Transverse colon (tissue), 4 donors: ENCODE data around the gene ATP10D. TPM values are rescaled to one million over a fixed set of nuclear protein-coding genes. Genes with fewer than 3 reads are reported as not detected.
A peak's percentile ranks its signal among the peaks of the same experiment; 100 is the strongest.

Source experiments
- DNase-seq: peaks from one replicate; pipeline ENCODE4 v3.0.0-alpha.2; 2019
- H3K27ac ChIP-seq, 4 donors: fragments of 200-600 bp; sonication (generic); 2 replicates each; pipeline ENCODE4 v1.5.1; 2016 to 2018; ENCODE audit warnings: inconsistent platforms in 4 of 4
- H3K27me3 ChIP-seq: fragments of 200-600 bp; sonication (generic); 2 replicates; pipeline ENCODE4 v1.5.1; 2017; ENCODE audit warnings: inconsistent platforms
- H3K36me3 ChIP-seq, 4 donors: fragments of 200-600 bp; sonication (generic); 2 replicates each; pipeline ENCODE4 v1.5.1; 2017 to 2019; ENCODE audit warnings: inconsistent platforms in 4 of 4
- H3K4me1 ChIP-seq, 4 donors: fragments of 200-600 bp; sonication (generic); 2 replicates each; pipeline ENCODE4 v1.5.1; 2017 to 2020; ENCODE audit warnings: inconsistent platforms in 4 of 4
- H3K4me3 ChIP-seq, 4 donors: fragments of 200-600 bp; sonication (generic); 1 replicate in 1 of 4; 2 replicates in 3 of 4; pipeline versions ENCODE4 v1.5.1 to v1.6.1; 2017 to 2019; ENCODE audit warnings: inconsistent platforms in 4 of 4
- H3K9me3 ChIP-seq, 2 donors: fragments of 200-600 bp; sonication (generic); 2 replicates each; pipeline ENCODE4 v1.5.1; 2017 to 2019; ENCODE audit warnings: inconsistent platforms in 2 of 2
- CTCF ChIP-seq, 5 experiments: fragments of 200-600 bp in 3 of 5; fragments of 450-650 bp in 2 of 5; sonication (generic) in 3 of 5; IDR thresholded peaks; 1 replicate in 2 of 5; 2 replicates in 3 of 5; pipeline ENCODE4 v1.5.1; 2016 to 2017; ENCODE audit warnings: antibody characterized with exemption in 5 of 5, inconsistent platforms in 3 of 5, mild to moderate bottlenecking in 2 of 5, moderate library complexity in 1 of 5
- EP300 ChIP-seq: sonication (generic); formaldehyde crosslinking; IDR thresholded peaks from one replicate; pipeline ENCODE4 v1.6.1; 2017; ENCODE audit warnings: antibody characterized with exemption, low read depth
- POLR2A ChIP-seq: fragments of 450-650 bp; IDR thresholded peaks from one replicate; pipeline ENCODE4 v1.6.1; 2016; ENCODE audit warnings: antibody characterized with exemption, mild to moderate bottlenecking, moderate library complexity
- POLR2AphosphoS5 ChIP-seq, 3 donors: sonication (generic); formaldehyde crosslinking; IDR thresholded peaks; one replicate each; pipeline ENCODE4 v1.6.1; 2016; ENCODE audit warnings: antibody characterized with exemption in 3 of 3
- WGBS, 2 donors: methylation state at CpG; one replicate each; pipeline ENCODE4 v1.1.5; 2018; ENCODE audit warnings: low coverage in 1 of 2; 5-methylcytosine and 5-hydroxymethylcytosine counted together
- in situ Hi-C, 4 donors: fragments of 200-750 bp; cut with MboI; loops; one replicate each; pipeline versions ENCODE4 v1.15.0 to v1.15.1; 2017; ENCODE audit warnings: low sequenced_read_pairs in 3 of 4, low pct_ligation_motif_present in 1 of 4, low pct_unique_long_range_greater_than_20kb in 1 of 4
- intact Hi-C: fragments of 100-400 bp; cut with DNase I; formaldehyde crosslinking; loops from one replicate; pipeline ENCODE4 v1.15.1; 2023; ENCODE audit warnings: low total_unique reads
- total RNA-seq, 4 donors: library from RNA; depleted of rRNA; stranded (reverse); fragments of >200 nt; gene quantifications; one replicate each; pipeline ENCODE4 v1.1.0, GENCODE V29; 2016

Gene ATP10D
- total RNA-seq, 4 donors from 2014 or later = 3.8 to 14.1 (median 7.7) TPM

- DNase-seq = no peak
- intact Hi-C loops = no loop called here
Observed at GRCh38 chr4:47505666-47506065, 20.6 kb downstream of the ATP10D start.

GRCh38 chr4:47510506-47511143, 25.6 kb downstream of the ATP10D start:
- in situ Hi-C loops (no loop called here), intact Hi-C loops (no loop called here)
- H3K4me1 ChIP-seq = peaks cover 0 to 10% (median 0%) of the 10 kb centered on the region in 4 donors
- whole genome bisulfite sequencing, 2 donors = 33 to 47% methylated on average over 2 of the region's 2 CpGs
- no peak for TF ChIP-seq POLR2A
- no peak for TF ChIP-seq POLR2AphosphoS5 (IDR thresholded peaks at IDR 0.05)
- TF ChIP-seq EP300 = no peak
- TF ChIP-seq CTCF (IDR thresholded peaks at IDR 0.05) = peak in 1 of 5 experiments; percentile 11
- no peak for DNase-seq
- H3K36me3 ChIP-seq = peaks cover 0 to 6% (median 0%) of the 10 kb centered on the region in 4 donors
- no peaks in the 10 kb centered on the region for H3K27me3 ChIP-seq
- no peak overlapping the region for H3K4me3 ChIP-seq
- H3K27ac ChIP-seq = peak overlapping the region; percentile 14 to 57 (median 24)
- no peaks in the 10 kb centered on the region for H3K9me3 ChIP-seq

More at GRCh38 chr4:47505666-47506065, 20.6 kb downstream of the ATP10D start:
- H3K4me1 ChIP-seq = peaks cover 0 to 6% (median 0%) of the 10 kb centered on the region in 4 donors
- no peaks in the 10 kb centered on the region for H3K9me3 ChIP-seq
- H3K27ac ChIP-seq = no peak overlapping the region
- H3K36me3 ChIP-seq = no peaks in the 10 kb centered on the region
- WGBS, 2 donors = 96% methylated on average over 3 of the region's 3 CpGs; no CpG with 5 or more reads in 1 of the 2 donors
- no peaks in the 10 kb centered on the region for H3K27me3 ChIP-seq
- in situ Hi-C loops = no loop called here
- TF ChIP-seq EP300 = no peak
- TF ChIP-seq POLR2AphosphoS5 (IDR thresholded peaks at IDR 0.05) = no peak
- TF ChIP-seq POLR2A = no peak
- TF ChIP-seq CTCF (IDR thresholded peaks at IDR 0.05) = no peak
- H3K4me3 ChIP-seq = no peak overlapping the region

- H3K27ac ChIP-seq = no peak overlapping the region
- in situ Hi-C loops = no loop called here
- H3K36me3 ChIP-seq = peaks cover 0 to 6% (median 0%) of the 10 kb centered on the region in 4 donors
- peaks cover 0 to 10% (median 0%) of the 10 kb centered on the region in 4 donors for H3K4me1 ChIP-seq
- H3K4me3 ChIP-seq = no peak overlapping the region
- intact Hi-C loops = no loop called here
- 85 to 92% methylated on average over 1 of the region's 1 CpG for WGBS, 2 donors
- DNase-seq = no peak
- TF ChIP-seq CTCF (IDR thresholded peaks at IDR 0.05) = no peak
- TF ChIP-seq EP300 = no peak
- no peak for TF ChIP-seq POLR2AphosphoS5 (IDR thresholded peaks at IDR 0.05)
- no peak for TF ChIP-seq POLR2A
- H3K27me3 ChIP-seq = no peaks in the 10 kb centered on the region
- H3K9me3 ChIP-seq = no peaks in the 10 kb centered on the region
Observed at GRCh38 chr4:47513461-47513860, 28.4 kb downstream of the ATP10D start.

- no peaks in the 10 kb centered on the region for H3K27me3 ChIP-seq
- WGBS, 2 donors = 71 to 100% methylated on average over 1 to 3 of the region's 3 CpGs
- no peak overlapping the region for H3K4me3 ChIP-seq
- TF ChIP-seq CTCF (IDR thresholded peaks at IDR 0.05) (no peak), POLR2A (no peak), POLR2AphosphoS5 (IDR thresholded peaks at IDR 0.05) (no peak), EP300 (no peak)
- in situ Hi-C loops = no loop called here
- no peak overlapping the region for H3K27ac ChIP-seq
- intact Hi-C loops = no loop called here
- DNase-seq = no peak
- H3K9me3 ChIP-seq = no peaks in the 10 kb centered on the region
- peaks cover 0 to 3% (median 0%) of the 10 kb centered on the region in 4 donors for H3K36me3 ChIP-seq
- no peaks in the 10 kb centered on the region for H3K4me1 ChIP-seq
Observed at GRCh38 chr4:47519239-47519883, 34.3 kb downstream of the ATP10D start.
